Umbilical cord (tissue), 2 donors: ENCODE results near the gene RYR2. TPM values are rescaled to one million over a fixed set of nuclear protein-coding genes. Genes with fewer than 3 reads are reported as not detected.
"Not testable (repeated sequence)": the region's sequence is repeated elsewhere in the genome, so short reads cannot be mapped to it uniquely, and the experiment has no call there.

ENCODE experiments used
- DNase-seq: peaks from one replicate; pipeline ENCODE4 v3.0.0-alpha.2; 2015; ENCODE audit warnings: low spot score
- total RNA-seq: library from RNA; depleted of rRNA; stranded (reverse); fragments of >200 nt; gene quantifications from one replicate; pipeline ENCODE4 v1.2.3, GENCODE V29; 2014; ENCODE audit warnings: low replicate concordance; ENCODE audit not compliant: insufficient read depth

RYR2 gene
- total RNA-seq, 1 donor from 2014 or later, result 24.8 TPM

GRCh38 chr1:237843516-237843915 lies 801.5 kb downstream of the RYR2 start:
- DNase-seq, result not testable (repeated sequence)

DNA sequence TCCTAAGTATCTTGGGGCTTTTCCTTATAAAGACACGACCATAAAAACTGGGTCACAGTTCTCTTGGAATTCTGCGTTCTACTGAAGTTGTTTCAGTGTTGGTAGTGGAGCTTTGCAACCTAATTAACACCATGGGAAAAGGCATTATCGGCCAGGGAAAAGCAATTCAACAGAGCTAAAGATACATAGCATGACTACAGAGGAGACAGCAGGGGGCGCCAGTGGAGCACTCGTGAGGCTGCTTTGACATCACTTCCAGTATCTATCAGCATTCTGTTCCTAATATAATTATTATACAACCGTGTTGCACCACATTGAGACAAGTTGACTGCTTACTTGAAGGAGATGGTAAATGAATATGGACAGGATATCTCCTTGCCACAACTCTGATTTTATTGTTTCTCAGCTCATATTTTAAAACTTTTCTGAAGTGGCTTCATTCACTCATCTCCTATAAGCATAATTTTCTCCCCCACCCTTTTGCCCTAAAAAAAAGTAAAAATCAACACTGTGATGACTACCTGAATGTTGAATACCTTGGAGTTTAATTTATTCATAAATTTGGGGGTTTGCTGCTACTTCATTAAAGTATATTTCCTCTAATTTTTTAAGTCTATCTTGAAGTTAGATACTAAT lies 809.3 kb downstream of the RYR2 start:
- DNase-seq, result peak; percentile 22

DNA sequence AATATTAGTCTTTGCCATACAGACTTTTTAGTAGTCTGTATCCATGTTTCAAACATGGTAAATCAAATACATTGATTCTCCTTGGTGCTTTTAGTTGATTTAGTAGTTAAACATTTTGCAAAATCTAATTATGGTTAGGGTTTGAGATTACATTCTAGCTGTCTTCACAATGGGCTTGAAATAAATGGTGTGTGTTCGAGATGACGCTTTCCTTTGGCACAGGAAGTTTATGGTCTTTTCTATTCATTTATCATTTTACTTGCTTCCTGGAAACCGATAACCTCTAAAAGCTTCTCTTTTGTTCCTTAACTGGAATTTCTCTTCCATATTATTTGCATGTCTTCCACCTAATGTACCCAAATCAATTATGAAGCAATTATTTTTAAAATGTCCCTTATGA lies 810.4 kb downstream of the RYR2 start:
- no peak for DNase-seq

- no peak for DNase-seq
Observed at GRCh38 chr1:237857455-237857854, 815.5 kb downstream of the RYR2 start.

DNA sequence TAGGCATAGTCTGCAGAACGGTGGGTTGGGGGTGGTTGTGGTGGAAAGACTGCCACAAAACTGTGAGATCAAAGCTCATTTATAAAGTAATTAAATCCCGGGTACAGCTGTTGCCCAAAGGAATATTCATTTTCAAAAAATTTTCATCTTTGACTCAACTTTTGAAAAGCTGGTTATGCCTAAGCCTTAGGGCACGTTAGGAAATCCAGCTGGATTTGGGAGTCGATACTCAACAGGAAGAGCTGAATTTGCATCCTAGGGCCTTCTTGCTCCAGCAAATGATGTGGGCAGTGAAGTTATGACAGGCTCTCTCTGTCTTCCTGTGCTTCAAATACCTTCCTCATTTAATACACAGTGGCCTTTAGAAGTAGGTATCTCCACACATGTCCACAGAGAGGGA lies 817.0 kb downstream of the RYR2 start:
- no peak for DNase-seq

DNA sequence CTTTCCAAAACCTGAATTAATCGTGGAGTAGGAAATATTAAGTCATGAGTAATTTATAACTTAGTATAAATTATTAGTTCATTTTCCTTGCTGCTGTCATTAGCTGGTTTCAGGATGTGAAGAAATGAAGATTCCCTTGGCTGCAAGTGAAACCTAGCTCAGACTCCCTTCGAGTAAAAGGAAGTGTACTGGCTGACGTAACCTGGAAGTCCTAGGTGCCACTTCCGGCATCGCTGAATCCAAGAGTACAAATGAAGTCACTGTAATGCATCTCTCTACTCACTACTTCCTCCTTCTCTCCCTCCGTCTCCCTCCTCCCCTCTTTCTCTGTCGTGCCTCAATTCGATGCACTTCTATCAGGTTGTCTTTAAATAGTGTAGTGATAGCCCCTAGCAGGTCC lies 820.0 kb downstream of the RYR2 start:
- DNase-seq, result no peak

- DNase-seq, result no peak
Observed at GRCh38 chr1:237863234-237863633, 821.2 kb downstream of the RYR2 start.

DNA sequence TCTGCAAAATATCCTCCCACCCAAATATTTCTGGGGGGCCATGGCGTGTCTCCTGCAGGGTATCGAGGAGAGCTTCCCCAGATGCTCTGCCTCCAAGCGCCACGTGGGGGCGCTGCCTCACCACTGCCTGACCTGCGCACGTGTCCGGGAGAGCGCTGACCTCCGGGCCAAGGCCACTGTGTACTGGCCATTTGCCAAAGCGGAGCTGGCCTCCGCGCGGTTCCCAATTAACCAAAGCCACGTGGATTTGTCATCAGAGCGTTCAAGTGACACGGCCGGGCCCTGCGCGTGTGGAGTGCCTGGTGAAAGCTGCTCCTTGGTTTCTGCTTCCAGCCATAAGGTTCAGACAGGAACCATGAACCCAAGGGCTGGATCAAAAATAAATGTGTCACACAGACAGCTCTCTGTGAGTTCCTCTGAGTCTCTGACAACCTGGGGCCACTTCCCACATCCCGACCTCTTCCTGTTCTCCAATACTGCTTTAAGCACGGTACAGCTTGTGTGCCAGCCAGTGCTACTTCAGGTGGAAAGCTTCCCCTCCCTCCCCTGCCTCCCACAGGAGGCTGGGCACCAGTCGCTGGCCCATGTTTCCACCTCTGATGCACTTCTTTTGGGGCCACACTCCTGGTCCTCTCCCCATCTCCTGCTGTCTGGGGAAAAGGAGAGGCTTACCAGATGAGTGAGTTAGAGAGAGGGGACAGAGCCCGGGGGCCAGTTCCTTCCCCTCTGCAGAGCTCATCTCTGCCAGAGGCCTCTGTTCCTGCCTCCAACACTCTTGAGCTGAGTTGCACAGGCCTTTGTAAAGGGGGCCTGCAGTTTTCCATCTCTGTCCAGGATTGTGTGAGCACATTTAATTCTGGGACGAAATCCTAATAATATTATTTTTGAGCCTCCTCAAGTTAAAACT lies 822.6 kb downstream of the RYR2 start:
- peak; percentile 43 for DNase-seq

DNA sequence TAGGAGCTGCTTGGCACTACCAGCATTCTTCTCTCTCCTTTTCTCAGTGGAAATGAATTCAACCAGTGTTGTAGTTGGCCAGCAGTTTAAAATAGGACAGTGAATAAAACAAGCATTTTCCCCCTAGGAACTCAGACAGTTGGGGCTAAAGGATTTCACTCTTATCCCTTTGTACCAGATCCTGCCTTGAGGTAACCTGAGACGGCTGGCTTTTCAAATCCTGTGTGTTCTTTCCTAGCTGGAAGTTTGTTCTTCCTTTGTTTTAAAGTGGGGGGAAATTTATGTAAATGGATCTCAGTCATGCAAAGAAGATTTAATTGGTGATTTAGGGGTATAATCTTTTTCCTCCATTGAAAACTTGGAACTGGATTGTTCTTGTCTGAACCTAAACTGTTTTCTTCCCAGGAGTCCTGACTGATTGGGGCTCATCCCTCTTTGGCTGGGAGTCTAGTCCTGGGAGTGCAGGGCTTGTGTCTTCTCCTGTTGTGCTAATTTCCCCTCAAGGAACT lies 825.5 kb downstream of the RYR2 start:
- no peak for DNase-seq

DNA sequence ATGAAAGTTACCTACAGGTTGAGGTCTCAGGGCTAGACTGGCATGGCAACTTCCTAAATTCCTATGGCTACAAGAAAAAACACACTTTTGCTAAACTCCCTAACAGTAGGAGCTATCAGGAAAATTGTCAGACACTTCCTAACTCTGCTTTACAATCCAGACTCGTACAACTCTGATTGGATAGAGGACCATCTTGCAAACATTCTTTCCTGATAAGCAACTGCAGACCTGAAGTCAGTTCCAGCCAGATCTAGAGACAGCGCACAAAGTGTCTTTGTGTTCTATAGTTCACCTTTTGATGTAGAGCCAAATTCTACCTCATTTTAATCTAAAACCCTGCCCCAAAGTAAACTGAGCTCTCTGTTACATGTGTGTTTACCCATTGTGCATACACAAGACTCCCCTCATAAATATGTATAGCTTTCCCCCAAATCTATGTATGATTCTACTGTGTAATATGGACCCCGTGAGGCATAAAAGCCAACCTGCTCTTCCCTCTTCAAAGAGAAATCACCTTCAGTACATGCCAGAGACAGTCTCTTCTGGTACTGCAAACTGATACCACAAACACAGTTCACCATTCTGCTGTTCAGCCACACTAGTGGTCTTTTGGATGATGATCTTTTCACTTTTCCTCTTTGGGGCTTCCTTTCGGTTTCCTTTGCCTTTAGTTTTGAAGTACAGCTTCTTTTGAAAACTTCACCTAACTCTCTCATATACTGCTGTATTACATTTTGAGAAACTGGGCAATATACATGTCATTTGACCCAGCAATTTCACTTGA lies 827.0 kb downstream of the RYR2 start:
- DNase-seq, result peak; percentile 17

DNA sequence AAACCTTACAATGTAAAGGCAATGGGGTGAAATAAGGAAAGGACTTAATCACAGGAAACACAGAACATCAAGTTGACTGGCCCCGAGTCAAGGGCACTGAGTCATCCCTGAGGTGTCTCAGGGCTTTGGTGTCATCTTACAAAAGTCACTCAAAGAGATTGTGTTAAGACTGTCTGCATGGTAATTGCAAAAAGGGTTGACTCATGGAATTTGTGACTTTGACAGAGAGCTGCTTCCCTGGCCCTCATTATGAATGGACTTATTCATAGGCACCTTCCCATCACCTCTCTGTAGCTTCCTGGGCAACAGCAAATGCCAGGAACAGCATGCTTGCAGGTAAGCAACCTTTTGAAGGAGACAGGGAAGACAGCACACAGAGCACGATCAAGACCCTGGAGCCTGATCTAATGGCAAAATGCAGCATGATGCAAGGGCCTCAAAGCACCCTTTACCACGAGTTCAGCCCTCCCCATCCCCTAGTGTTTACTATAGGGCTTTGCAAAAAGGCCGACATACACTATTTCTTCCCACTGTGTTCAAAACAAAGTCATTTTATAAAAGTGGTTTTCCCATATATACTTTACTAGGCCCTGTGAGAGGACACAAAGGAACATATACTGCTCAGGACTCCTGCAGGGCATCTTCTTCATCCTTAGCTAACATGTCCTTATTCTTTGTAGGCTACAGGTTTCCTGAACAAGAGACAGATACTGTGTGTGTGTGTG lies 831.7 kb downstream of the RYR2 start:
- DNase-seq, result no peak

DNA sequence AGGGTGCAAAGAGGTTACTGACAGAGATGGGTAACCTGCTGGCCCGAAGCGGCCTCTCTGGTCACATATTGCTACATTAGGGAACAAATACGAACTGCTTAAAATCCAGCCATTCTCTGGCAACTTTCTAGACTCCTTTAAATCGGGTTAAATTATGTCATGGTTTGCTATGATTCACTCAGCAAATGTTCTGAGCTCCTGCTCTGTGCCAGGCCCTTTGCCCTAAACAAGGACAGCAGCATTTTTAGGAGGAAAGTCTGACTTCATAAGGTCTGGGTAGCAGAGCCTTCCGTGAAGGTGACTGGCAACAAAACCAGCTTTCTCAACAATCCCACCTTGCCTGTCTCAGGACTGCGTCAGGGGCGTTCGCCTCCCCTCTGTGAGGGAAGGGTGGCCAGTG lies 833.3 kb downstream of the RYR2 start:
- DNase-seq, result no peak

GRCh38 chr1:237877631-237878030 lies 835.6 kb downstream of the RYR2 start:
- no peak for DNase-seq

DNA sequence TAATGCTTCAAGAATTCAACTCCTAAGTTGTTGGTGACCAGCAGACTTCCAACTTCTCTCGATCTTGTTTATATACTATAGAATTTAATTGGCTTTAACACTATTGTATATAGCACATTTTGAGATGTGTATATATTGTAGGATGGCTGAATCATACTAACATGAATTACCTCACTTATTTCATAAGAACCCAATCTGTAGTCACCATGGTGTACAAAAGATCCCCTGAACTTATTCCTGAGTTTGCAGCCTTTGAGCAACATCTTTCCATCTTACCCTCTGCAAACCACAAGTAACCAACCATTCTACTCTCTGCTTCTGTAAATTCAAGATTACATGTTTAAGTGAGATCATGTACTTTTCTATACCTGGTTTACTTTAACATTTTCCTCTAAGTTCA lies 836.4 kb downstream of the RYR2 start:
- no peak for DNase-seq

GRCh38 chr1:237879195-237879594 lies 837.2 kb downstream of the RYR2 start:
- DNase-seq, result no peak

Other genes starting within 250 kb of the RYR2 start
- gene MTR, start 246.9 kb upstream of the RYR2 start, total RNA-seq, result 55.6 TPM
- gene MT1HL1, start 37.7 kb upstream of the RYR2 start, total RNA-seq, result not detected